Measurements from ENCODE around the gene MAP6D1.

DNA sequence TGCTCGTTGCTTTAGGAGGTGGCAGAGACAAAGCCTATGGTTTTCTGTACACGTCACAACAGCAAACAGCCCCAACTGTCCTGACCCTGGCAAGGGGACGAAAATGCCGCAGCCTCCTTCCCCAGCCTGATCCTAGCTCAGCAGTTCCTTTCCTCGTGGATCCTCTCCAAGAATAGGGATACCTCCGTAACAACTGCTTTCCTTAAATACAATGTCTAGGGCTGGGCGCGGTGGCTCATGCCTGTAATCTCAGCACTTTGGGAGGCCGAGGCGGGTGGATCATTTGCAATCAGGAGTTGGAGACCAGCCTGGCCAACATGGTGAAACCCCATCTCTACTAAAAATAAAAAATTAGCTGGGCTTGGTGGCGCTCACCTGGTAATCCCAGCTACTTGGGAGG is 17.0 kb downstream of the MAP6D1 start:
- TF ChIP-seq, protein P1, sequence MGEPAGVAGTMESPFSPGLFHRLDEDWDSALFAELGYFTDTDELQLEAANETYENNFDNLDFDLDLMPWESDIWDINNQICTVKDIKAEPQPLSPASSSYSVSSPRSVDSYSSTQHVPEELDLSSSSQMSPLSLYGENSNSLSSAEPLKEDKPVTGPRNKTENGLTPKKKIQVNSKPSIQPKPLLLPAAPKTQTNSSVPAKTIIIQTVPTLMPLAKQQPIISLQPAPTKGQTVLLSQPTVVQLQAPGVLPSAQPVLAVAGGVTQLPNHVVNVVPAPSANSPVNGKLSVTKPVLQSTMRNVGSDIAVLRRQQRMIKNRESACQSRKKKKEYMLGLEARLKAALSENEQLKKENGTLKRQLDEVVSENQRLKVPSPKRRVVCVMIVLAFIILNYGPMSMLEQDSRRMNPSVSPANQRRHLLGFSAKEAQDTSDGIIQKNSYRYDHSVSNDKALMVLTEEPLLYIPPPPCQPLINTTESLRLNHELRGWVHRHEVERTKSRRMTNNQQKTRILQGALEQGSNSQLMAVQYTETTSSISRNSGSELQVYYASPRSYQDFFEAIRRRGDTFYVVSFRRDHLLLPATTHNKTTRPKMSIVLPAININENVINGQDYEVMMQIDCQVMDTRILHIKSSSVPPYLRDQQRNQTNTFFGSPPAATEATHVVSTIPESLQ (CRISPR knock-in tag; IDR thresholded peaks at IDR 0.05): no peak
- TF ChIP-seq SMC3 (conservative IDR thresholded peaks at IDR 0.05; ENCODE audit: insufficient read depth, low read depth, low read length) (no peak), RAD21 (CRISPR knock-in tag; conservative IDR thresholded peaks at IDR 0.05 in 1 of 2, IDR thresholded peaks at IDR 0.05 in 1 of 2) (no peak), ZNF764 (CRISPR knock-in tag; IDR thresholded peaks at IDR 0.05; ENCODE audit: low read depth) (no peak)
